HG03097 (cell line): ENCODE results near the gene ASTN2.

Experiments used
- ATAC-seq: cut with Tn5 transposase; IDR thresholded peaks from one replicate; pipeline ENCODE4 v1.9.1; 2021; ENCODE audit not compliant: unreplicated experiment, low FRiP score

ASTN2 gene

DNA sequence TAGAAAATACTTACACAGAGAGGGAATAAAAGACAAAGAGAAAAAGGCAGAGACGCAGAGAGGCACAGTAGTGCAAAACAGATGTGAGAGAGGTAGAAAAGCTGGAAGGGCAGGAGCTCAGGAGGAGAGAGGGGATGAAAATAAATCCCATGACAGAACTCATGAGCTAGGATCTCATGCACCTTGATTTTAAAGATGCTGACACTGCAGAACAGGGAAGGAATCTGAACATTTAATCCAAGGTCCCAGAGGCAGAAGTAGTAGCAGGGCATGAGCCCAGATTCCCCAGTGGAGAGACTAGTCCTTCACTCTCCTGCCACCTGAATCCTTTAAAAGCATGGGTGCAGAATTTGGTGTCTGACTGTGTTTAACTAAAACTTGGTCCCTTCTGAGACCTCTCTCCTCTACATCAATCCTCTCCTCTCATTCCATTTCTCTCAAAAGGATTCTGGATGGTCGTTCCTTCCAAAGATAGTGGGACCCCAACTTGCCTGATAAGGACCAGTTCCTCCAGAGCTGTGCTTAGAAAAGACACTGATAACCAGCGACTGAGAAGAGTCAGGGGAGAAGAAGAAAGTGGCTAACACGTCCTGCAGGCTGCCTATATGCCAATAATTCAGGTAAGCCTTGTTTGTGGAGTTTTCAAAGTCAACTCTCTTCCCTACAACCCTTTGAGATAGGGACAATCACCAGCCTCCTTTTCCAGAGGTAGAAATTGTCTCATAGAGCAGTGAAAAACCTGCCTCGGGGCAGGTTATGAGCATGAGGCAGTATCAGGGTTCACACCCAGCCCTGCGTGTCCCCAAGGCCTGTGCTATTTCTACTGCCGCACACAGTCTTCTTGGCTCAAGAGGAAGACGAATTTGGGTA is 931.0 kb downstream of the ASTN2 start:
- ATAC-seq = no peak

DNA sequence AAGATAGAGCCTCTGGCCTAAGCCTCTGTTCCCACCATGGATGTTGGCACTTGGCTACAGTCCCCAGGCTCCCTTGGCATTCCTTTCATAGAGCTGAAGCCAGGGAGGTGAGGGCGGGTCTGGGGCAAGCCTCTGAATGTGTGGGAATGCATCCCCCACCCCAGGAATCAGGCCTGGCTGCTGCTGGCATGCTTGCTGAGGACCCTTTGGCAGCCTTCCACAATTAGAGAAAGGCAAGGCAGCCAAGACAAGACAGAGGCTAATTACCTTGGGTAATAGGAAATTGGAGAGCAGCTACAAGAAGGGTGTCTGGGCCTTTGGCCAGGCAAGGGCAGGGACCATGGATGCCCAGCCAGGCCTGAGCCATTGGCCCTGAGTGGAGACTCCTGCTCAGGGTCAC is 932.1 kb downstream of the ASTN2 start:
- no peak for ATAC-seq

DNA sequence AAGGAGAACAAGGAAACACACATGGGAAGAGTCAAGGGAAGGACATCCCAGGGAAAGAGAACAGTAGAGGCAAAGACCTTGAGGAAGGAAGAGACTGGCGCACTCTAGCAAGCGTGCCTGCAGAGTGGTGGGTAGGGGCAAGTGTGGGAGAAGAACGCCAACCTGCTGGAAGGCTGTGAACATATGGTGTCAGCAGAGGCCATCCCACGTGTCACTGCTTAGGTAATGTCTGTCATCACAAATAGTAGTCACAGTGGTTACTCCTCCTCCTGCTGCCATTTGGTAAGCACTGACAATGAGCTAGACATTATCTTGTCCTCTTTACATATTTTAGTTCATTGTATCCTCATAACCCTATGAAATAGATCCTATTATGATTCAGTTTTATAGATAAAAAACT is 934.2 kb downstream of the ASTN2 start:
- ATAC-seq = no peak

DNA sequence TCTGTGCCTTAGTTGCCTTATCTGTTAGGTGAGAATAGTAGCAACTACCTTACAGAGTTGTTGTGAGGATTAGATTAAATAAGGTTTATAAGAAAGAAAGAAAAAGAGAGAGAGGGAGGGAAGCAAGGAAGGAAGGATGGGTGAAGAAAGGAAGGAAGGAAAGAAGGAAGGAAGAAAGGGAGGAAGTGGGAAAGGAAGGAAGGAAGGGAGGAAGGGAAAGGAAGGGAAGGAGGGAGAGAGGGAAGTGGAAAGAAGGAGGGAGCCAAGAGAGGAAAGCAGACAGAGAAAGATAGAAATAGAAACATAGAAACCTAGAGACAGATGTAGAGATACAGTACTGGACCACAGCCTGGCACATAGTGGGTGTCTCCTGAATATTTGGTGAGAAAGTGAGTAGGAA is 934.9 kb downstream of the ASTN2 start:
- ATAC-seq = no peak

DNA sequence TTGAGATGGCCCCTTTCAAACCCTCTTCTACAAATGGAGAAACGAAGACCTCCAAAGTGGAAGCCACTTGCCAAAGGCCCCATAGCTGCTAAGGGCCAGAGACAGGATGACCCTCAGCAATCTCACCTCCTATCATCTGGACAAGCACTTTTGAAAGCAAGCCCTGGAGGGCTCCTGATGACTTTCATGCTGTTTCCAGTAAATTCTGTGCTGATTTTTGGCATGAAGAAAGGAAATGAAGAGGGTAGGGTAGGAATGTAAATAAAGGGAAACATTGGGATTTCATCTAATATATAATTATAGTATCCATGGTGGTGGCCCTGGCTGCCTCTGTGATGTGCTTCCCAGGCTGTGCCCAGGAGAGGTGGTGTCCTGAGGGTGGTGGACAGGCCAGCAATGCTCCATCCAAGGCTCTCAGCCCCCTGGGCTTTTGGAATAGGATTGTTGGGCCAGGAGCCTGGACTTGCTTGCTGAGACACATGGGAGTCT is 935.8 kb downstream of the ASTN2 start:
- no peak for ATAC-seq

DNA sequence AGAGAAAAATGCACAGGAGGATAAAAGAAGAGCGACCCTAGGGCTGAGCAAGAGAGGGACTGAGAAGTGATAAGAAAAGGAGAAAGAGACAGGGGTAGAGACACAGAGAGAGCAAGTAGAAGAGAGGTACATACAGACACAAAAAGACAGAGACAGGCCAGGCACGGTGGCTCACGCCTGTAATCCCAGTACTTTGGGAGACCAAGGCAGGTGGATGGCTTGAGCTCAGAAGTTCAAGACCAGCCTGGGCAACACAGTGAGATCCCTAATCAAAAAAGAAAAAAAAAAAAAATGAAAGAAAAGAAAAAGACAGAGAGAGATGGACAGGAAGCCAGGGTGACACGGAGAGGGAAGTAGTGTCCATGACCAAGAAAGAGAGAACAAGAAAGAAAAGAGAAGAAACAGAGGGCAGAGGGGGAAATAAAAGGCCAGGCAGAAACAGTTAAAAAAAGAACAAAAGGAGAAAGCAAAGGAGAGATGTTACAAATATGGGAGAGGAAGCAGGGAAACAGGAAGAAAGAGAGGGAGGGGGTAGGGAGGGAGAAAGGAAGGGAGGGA is 937.2 kb downstream of the ASTN2 start:
- no peak for ATAC-seq

DNA sequence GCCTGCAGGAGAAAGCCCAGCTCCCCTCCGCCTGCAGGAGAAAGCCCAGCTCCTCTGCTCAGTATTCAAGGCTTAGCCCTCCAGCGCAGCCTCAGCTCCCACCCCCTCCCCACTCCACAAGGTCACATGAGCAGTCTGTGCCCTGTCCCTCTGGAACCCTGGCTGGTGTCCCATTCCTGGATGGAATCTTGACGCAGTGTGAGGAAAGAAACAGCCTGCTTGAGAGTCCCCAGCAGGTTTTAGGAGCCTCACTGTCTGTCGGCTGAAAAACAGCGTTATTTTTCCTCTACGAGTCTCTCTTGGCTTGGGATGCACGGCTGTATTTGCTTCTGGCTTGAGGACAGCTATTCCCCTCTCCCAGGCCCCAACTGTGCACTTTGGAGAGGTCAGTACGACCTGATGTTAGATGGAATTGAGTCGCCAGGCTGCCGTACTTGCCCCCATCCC is 937.9 kb downstream of the ASTN2 start:
- no peak for ATAC-seq

DNA sequence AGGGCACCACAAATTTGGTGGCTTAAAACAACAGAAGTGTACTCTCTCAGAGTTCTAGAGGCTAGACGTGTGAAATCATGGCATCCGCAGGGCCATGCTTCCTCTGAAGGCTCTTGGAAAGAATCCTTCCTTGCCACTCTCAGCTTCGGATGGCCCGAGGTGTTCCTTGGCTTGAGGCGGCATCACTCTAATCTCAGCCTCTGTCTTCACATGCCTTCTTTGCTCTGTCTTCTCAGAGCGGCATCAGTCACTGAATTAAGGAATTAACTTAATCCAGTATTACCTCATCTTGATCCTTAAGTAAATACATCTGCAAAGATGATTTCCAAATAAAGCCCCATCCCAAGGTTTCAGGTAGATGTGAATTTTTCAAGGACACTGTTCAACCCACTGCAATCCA is 938.9 kb downstream of the ASTN2 start:
- no peak for ATAC-seq

DNA sequence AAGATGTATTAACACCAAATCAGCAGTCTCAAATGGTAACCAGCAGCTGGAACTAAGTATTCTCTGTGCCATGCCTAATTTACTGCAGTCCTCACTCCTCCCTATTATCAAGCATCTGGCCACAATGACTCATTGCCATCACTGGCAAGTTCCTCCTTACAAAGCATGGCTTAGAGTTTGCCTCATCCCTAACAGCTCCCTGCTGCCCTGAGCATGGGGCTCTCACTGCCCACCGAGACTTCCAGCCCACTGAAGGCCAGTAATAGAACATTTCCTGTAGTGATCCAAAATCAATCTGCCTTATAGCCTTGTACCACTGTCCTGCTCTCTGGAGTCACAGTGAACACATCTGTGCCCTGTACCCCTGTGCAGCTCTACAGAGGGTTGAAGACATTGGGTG is 939.7 kb downstream of the ASTN2 start:
- ATAC-seq = no peak

DNA sequence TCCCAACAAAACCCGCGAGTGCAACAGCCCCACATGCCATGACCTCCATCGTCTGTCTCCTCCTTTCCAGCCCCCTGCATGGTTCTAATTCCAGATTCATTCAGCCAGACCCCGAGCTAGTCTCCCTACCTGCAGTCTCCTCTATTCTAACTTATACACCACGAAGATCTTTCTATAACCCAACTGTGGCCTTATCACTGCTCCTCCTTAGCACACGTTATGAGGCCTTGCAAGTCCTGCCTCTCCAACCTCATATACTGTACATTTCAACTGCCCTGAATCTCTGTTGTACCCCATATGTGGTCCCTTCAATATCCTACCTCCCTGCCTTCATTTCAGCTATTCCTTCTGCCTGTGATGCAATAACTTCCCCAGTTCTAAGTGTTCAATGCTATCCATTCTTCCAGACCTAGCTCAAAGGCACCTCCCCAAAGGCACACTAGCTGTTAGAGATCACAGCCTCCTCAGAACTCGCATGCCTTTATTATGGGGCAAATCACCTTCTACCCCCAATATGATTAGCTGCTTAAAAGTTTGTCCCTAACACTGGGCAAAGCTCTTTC is 942.8 kb downstream of the ASTN2 start:
- ATAC-seq = no peak

DNA sequence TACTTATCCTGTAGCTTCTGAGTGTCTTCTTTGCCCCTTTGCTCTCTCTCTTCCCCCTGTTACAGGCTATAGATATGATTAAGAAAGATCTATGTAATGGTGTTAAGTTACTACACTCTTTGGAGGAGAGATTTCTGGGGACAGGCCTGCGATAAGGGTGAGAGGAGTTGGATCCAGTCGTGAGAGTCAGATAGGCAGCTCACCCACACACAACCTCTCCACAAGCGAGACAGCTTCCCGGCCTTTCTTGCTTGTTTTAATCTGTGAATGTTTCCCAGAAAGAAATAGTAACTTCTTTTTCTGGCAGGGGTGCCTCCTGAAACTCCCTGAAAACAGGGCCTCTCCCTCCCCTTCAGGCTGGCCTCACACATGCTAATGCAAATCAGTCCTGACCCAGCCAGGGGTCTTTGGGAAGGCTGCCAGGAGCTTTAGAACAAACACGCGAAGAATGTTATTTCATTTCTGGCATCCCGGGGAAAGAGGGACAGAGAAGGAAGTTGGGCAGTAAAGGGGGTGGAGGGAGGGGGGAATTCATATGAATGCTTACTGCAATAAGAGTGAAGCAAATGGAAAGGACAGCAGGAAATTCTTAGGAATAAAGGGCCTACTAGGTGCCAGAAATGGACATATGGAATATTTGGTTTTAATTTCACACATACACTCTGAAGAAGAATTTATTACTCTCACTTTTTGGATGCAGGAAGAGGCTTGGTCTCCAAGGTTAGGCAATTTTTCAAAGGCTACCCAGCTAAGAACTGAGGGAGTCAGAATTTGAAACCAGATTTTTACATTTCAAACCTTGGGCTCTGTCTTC is 943.6 kb downstream of the ASTN2 start:
- no peak for ATAC-seq

DNA sequence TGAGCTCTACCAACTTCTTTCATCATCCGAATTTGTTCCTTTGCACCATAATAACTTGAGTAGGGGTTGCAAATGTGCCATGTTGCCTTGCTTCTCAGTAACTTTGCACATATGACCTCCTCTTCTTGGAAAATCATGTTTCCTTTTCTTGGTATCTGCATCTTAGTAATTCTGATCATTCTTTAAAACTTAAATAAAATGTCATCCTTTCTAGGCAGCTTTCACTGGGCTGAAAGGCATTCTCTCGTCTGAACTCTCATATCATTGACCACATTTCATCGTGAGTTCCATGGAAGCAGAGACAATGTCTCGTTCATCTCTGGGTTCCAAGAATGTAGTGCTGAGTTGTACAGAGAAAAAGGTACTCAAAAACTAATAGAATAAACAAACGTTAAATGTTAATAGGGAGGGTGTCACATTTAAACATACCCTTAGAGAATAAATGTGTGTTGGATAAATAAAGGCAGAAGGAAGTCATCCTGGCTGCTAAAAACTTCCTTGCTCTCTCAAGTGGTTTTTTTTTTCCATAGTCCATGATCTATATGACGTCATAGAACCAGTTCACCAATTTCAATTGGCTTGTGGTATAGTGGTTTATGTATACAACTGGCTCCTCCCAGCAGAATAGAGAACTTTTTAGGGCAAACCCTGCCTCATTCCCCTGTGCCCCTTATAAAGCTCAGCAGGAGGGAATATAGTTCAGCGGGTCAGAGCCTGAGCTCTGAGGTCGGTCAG is 945.9 kb downstream of the ASTN2 start:
- no peak for ATAC-seq

DNA sequence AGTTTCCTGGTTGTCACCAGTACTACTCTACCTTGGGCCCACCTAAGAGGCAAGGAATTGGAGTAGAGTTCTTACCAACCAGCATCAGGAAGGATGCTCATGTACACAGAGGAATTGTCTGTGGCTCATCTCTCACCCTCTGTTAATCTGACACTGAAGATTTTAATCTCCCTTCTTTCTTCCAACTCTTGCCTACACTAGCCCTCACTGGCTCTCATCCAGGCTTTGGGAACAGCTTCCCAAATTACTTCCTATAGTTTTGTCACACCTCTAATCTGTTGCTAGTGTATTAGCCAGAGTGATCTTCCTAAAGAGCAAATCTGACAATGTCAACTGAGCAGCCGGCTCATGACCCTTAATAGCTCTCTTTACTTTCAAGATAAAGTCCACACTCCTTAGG is 946.5 kb downstream of the ASTN2 start:
- no peak for ATAC-seq

DNA sequence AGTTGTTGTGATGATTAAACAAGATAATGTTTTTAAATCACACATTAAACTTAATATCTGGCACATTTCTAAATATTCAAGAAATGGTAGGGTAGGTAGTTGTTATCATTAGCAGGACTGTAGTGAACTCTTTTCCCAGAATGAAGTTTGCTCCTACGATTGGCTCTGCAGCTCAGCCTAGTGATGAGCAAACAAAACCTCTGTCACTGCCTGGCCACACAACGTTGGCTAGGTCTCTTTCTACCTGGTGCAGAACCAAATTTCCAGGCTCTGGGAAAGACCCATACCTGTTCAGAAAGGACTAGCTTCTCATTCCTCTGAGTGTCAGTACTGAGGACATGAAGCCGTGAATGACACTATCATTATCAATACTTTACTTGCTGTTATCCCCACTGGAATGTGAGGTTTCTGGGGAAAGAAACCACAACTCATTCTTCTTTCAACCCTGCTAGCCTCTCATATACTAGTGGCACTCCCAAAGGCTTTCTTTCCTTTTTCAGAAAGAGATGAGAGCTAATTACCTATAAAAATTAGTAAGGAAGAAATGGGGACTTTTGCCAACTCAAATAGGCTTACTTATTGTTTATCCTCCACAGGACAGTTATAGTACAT is 947.0 kb downstream of the ASTN2 start:
- ATAC-seq = no peak

DNA sequence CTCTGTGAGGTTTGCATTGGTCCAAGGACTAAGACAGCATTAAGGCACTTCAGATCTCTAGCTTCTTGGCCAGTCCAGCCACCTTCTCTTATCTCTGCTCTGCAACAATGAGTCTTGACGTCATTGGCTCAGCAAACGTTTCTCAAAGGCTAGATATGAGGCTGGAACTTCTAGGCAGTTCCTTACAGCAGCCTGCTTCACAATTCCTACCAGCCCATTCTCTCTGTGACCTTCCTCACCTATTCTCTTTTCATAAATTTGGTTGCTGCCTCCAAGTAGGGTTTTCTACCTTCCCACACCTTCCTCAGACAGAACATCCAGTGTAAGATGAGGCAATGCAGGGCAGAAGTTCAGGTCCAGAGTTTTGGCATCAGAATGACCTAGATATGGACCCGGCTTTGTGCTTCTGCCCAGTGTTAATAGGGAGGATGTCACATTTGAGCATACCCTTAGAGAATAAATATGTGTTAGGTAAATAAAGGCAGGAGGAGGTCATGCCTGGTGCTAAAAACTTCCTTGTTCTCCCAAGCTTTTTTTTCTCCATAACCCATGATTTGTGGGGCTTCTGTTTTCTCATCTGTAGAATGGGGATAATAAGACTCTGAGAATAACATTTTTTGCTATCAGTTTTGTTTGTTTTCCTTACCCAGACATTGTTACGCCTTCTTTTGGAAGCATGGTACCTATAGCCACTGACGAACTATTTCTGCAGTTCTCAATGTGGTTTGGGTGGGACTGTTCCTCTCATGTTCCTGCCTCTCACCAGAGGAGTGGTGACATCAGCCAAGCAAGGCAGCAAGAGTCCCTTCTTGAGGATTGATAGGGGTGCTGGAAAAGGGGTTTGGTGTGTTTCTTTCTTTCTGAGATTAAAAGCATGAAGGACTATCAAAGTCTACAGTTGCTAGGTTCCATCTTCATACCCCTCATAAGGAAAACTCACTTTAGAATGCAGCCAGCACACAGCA is 948.3 kb downstream of the ASTN2 start:
- ATAC-seq = no peak

DNA sequence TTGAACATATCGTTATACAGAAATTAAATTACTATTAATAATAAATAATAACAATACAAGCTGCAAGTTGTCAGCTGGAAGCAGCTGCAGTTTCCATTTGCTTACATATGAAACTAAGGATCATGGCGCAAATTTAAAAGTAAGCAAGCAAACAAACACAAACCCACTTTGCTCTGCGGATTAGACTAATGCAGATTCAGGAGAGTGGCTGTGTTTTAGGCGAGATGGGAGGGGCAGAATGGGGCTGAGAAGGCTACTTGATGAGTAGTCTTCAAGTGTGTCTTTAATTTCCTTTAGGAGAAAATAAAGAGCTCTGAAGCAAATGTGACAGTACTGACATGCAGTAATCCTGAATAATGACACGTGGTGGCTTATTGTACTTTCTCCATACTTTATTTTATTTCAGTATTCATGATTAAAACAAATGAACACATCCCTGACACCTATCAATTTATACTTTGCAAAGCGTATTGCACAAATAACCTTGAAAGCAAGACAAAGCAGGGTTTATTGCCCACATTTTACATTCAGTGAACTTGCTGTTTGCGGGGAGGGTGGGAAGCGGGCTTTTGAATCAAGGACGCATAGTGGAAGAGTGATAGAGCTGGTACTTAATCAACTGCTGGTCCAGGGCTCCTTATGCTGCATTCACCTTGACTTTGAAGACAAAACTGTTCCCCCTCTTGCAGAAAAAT is 949.1 kb downstream of the ASTN2 start:
- ATAC-seq = no peak

DNA sequence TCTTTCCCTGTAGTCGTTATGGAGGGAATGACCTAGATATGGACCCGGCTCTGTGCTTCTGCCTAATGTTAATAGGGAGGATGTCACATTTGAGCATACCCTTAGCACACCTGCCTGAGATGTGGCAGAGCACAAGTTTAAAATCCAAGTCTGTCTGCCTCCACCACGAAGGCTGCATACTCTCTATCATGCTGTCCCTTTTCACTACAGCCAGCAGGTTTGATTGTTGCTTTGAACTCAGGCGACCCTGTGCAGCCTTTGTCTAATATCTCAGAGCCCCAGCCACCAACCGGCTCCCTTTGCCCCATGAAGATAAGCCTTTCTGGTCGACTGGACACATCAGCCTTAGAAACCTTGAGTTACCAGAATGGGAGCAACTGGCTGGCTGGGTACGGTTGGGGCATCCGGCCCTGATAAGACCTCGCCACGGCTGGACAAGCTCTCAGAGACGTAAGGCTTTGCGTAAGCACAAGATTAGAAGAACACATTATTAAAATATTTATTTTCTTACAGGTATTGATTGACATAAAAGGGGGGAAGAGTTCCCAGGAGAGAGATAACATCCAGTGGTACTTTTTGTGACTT is 949.8 kb downstream of the ASTN2 start:
- ATAC-seq = no peak

DNA sequence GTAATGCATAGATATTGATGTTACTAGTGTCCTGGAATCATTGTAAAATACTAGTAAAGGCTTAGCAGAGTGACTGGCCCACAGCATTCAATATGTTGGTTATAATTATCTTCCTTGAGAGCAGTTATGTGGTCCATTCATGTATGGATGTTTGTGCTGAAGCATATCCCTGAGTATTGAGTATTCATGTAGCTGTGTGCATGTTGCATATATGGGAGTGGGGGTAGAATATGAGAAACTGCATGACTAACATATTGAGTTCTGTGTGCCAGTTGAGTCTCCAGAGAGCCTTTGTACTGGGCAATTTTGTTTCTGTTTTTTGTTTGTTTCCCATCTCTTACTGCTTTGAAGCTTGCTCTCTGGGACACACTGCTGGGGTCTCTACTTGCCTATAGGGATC is 950.4 kb downstream of the ASTN2 start:
- ATAC-seq = no peak
